ENCODE results near the gene FA2H.

GRCh38 chr16:74682556-74682955 is 92.1 kb downstream of the FA2H start:
- TF ChIP-seq, protein P1, sequence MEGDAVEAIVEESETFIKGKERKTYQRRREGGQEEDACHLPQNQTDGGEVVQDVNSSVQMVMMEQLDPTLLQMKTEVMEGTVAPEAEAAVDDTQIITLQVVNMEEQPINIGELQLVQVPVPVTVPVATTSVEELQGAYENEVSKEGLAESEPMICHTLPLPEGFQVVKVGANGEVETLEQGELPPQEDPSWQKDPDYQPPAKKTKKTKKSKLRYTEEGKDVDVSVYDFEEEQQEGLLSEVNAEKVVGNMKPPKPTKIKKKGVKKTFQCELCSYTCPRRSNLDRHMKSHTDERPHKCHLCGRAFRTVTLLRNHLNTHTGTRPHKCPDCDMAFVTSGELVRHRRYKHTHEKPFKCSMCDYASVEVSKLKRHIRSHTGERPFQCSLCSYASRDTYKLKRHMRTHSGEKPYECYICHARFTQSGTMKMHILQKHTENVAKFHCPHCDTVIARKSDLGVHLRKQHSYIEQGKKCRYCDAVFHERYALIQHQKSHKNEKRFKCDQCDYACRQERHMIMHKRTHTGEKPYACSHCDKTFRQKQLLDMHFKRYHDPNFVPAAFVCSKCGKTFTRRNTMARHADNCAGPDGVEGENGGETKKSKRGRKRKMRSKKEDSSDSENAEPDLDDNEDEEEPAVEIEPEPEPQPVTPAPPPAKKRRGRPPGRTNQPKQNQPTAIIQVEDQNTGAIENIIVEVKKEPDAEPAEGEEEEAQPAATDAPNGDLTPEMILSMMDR (IDR thresholded peaks at IDR 0.05) = no peak
- no peak for TF ChIP-seq POLR2A (IDR thresholded peaks at IDR 0.05)
